AG20443 (cell line): ENCODE results near the gene XK.
"Not testable (repeated sequence)": the region's sequence is repeated elsewhere in the genome, so short reads cannot be mapped to it uniquely, and the experiment has no call there.

Experiments used
- DNase-seq: peaks from one replicate; pipeline ENCODE4 v3.0.0; 2012; ENCODE audit warnings: low spot score, mixed read lengths

XK gene

GRCh38 chrX:37685381-37686359 lies at the start of gene XK:
Gene XK (plus strand): TSS chrX:37685791. CDS start chrX:37685962, 171 bp downstream.
- DNase-seq, result peak; percentile 13

- DNase-seq, result no peak
Observed at GRCh38 chrX:37638047-37638446, 47.5 kb upstream of the XK start.

- DNase-seq, result no peak
Observed at GRCh38 chrX:37640142-37640541, 45.4 kb upstream of the XK start.

GRCh38 chrX:37641859-37642258 lies 43.7 kb upstream of the XK start:
- no peak for DNase-seq

GRCh38 chrX:37644381-37645305 lies 40.9 kb upstream of the XK start:
- no peak for DNase-seq

- DNase-seq, result no peak
Observed at GRCh38 chrX:37646254-37646653, 39.3 kb upstream of the XK start.

GRCh38 chrX:37650879-37651278 lies 34.7 kb upstream of the XK start:
- DNase-seq, result not testable (repeated sequence)

GRCh38 chrX:37651921-37652452 lies 33.6 kb upstream of the XK start:
- no peak for DNase-seq

GRCh38 chrX:37652589-37653231 lies 32.9 kb upstream of the XK start:
- no peak for DNase-seq

GRCh38 chrX:37653397-37654085 lies 32.0 kb upstream of the XK start:
- DNase-seq, result no peak

- no peak for DNase-seq
Observed at GRCh38 chrX:37658343-37659030, 27.1 kb upstream of the XK start.

- no peak for DNase-seq
Observed at GRCh38 chrX:37659047-37659446, 26.5 kb upstream of the XK start.

GRCh38 chrX:37662181-37662580 lies 23.4 kb upstream of the XK start:
- DNase-seq, result no peak

GRCh38 chrX:37666516-37666915 lies 19.1 kb upstream of the XK start:
- DNase-seq, result no peak

GRCh38 chrX:37667141-37667540 lies 18.4 kb upstream of the XK start:
- no peak for DNase-seq

- no peak for DNase-seq
Observed at GRCh38 chrX:37672563-37672962, 13.0 kb upstream of the XK start.

- DNase-seq, result no peak
Observed at GRCh38 chrX:37676811-37677210, 8.8 kb upstream of the XK start.

GRCh38 chrX:37677243-37677642 lies 8.3 kb upstream of the XK start:
- DNase-seq, result no peak

- DNase-seq, result no peak
Observed at GRCh38 chrX:37677765-37678164, 7.8 kb upstream of the XK start.

GRCh38 chrX:37678574-37678973 lies 7.0 kb upstream of the XK start:
- no peak for DNase-seq

GRCh38 chrX:37679230-37679629 lies 6.4 kb upstream of the XK start:
- DNase-seq, result no peak
